Right lobe of liver (tissue), 4 donors: ENCODE results near the gene ANKS4B.

Experiments used
- POLR2A ChIP-seq: fragments of 450-650 bp; IDR thresholded peaks from one replicate; pipeline ENCODE4 v1.6.1; 2017; ENCODE audit warnings: antibody characterized with exemption, mild to moderate bottlenecking
- TF ChIP-seq, protein P1 (sequence below), 4 donors: fragments of 200-600 bp in 3 of 4; fragments of 450-650 bp in 1 of 4; IDR thresholded peaks; one replicate each; pipeline versions ENCODE4 v1.5.1 to v1.8.0; 2016 to 2022; ENCODE audit warnings: antibody characterized with exemption in 4 of 4, mild to moderate bottlenecking in 2 of 4
- donor health status: DM: no; HTN: no; CAD: no.
- donor health status: DM: no; HTN: no; CAD: no.
- donor health status: DM: no; HTN: yes; CAD: no.

DNA sequence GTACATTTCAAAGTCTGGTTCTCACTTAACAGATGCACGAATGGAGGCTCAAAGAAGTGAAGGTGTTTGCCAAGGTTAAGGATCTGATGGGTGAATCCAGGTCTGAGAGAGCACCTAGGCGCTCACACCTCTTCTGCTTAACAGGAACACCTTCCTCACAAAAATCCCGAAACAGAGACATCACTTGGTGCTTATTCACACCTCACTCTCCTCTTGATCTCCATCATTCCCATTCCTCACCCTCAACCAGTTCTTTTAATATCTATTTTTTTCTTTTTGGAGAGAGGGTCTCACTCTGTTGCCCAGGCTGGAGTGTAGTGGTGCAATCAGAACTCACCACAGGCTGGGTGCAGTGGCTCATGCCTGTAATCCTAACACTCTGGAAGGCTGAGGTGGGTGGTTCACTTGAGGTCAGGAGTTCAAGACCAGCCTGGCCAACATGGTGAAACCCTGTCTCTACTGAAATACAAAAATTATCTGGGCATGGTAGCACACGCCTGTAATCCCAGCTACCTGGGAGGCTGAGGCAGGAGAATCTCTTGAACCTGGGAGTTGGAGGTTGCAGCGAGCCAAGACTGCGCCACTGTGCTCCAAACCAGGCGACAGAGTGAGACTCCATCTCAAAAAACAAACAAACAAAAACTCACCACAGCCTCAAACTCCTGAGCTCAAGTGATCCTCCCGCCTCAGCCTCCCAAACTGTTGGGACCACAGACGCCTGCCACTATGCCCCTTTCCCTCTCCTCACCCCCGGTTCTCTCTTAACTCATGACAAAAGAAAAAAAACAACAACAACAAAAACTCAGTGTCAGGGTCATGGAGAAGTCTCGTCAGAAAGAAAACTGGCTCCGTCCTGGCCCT is 29.5 kb downstream of the ANKS4B start:
- TF ChIP-seq, protein P1, sequence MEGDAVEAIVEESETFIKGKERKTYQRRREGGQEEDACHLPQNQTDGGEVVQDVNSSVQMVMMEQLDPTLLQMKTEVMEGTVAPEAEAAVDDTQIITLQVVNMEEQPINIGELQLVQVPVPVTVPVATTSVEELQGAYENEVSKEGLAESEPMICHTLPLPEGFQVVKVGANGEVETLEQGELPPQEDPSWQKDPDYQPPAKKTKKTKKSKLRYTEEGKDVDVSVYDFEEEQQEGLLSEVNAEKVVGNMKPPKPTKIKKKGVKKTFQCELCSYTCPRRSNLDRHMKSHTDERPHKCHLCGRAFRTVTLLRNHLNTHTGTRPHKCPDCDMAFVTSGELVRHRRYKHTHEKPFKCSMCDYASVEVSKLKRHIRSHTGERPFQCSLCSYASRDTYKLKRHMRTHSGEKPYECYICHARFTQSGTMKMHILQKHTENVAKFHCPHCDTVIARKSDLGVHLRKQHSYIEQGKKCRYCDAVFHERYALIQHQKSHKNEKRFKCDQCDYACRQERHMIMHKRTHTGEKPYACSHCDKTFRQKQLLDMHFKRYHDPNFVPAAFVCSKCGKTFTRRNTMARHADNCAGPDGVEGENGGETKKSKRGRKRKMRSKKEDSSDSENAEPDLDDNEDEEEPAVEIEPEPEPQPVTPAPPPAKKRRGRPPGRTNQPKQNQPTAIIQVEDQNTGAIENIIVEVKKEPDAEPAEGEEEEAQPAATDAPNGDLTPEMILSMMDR (IDR thresholded peaks at IDR 0.05), result no peak
- TF ChIP-seq POLR2A, result no peak
